ENCODE data around the gene UBE2K.
"Not testable (repeated sequence)": the region's sequence is repeated elsewhere in the genome, so short reads cannot be mapped to it uniquely, and the experiment has no call there.

The UBE2K gene

GRCh38 chr4:39689970-39690369 lies 8.0 kb upstream of the UBE2K start:
- no peak for DNase-seq (ENCODE audit: low read depth)

DNA sequence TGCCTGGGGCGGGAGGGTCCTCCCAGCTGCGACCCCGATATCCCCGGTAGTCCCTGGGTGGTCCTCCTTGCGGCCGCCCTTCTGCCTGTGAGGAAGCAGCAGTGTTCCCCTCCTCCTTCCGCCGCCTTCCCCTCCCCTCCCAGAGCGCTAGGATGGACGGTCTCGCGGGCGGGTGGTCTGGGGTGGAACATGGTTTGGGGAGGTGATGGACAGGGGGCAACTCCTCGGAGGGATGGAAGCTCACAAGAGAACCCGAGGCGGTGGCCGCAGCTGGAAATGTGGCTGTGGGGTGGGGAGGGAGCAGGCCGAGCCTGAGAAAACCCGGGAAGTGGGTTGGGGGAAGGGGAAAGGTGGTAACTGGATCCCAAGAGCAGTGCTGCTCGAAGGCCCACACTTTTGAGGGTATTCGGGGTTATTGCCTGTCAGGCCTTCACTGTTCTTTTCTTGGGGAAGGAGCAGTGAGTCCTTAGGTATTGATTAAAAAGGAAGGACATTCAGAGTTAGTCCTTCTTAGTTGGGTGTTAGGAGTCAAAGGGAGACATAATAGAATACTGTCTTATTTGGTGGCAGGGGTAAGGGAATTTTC lies 581 bp downstream of the UBE2K start:
- no peak for DNase-seq (ENCODE audit: low read depth)

DNA sequence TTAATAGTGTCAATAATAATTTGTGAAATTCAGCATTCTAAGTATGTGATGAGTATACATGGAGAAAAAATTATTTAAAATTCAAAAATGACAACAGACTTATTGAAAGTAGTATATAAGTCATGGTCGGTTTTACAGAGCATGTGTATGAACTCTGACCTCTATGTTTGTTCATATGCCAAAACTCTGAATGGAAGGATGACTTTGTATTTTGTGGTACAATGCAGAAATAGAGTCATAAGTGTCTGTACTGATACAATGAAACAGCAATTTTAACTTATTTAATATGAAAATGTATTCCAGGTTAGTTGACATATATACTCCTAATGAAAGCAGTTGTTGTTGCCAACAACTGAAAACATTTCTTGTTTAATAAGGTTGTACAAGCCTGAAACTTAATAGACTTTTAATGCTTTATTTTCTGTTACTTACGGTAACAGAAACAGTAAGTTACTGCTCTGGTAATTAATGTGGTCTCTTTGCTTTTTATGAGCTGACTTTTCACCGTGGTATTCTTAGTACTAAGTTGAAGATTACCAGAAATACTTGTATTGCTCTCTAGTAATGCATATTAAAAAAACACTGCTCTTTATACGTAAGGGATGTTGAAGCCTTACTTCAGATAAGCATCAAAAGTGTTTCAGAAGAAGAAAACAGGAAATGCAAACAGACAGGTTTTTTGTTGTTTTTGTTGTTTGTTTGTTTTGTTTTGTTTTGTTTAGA lies 1.9 kb downstream of the UBE2K start:
- no peak for DNase-seq (ENCODE audit: low read depth)

DNA sequence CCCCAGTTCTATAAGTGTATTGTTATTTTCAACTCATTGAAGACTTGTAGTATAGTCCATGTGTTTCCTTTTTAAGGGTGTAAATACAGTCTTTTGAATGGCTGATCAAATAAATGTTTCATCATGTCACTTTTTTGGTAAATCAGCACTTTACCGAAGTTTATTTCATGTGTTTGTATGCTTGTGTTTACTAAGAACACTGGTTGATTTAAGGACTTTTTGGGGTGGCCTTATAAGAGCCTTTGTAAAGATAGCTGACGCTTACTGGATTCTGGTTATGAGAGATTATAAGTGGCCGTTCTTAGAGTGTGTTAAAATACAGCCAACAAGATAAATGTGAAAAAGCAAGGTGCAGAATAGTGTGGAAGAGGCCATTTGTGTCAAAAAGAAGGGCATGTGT lies 2.6 kb downstream of the UBE2K start:
- no peak for DNase-seq (ENCODE audit: low read depth)

DNA sequence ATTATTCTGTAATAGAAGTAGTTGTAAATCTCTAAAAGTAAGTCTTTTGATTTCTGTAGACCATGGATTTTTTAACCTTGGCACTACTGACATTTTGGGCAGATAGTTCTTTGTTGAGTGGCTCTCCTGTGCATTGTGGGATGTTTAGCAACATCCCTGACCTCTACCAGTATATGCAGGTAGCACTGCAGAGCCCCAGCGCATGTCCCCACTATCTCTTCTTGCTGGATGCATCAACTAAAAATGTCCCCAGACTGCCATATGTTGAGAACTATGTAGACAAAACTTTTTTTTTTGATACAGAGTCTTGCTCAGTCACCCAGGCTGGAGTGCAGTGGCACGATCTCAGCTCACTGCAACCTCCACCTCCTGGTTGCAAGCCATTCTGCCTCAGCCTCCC lies 4.8 kb downstream of the UBE2K start:
- DNase-seq (ENCODE audit: low read depth) = no peak

- DNase-seq (ENCODE audit: low read depth) = not testable (repeated sequence)
Measured at GRCh38 chr4:39704789-39705188, 6.9 kb downstream of the UBE2K start.

DNA sequence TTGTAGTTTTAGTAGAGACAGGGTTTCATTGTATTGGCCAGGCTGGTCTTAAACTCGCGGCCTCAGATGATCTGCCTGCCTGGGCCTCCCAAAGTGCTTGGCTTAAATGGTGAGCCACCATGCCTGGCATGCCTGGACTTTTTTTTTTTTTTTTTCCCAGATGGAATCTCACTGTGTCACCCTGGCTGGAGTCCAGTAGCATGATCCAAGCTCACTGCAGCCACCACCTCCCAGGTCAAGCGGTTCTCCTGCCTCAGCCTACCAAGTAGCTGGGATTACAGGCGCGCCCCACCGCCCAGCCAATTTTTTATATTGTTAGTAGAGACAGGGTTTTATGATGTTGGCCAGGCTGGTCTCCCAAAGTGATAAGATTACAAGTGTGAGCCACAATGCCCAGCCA lies 8.4 kb downstream of the UBE2K start:
- no peak for DNase-seq (ENCODE audit: low read depth)

DNA sequence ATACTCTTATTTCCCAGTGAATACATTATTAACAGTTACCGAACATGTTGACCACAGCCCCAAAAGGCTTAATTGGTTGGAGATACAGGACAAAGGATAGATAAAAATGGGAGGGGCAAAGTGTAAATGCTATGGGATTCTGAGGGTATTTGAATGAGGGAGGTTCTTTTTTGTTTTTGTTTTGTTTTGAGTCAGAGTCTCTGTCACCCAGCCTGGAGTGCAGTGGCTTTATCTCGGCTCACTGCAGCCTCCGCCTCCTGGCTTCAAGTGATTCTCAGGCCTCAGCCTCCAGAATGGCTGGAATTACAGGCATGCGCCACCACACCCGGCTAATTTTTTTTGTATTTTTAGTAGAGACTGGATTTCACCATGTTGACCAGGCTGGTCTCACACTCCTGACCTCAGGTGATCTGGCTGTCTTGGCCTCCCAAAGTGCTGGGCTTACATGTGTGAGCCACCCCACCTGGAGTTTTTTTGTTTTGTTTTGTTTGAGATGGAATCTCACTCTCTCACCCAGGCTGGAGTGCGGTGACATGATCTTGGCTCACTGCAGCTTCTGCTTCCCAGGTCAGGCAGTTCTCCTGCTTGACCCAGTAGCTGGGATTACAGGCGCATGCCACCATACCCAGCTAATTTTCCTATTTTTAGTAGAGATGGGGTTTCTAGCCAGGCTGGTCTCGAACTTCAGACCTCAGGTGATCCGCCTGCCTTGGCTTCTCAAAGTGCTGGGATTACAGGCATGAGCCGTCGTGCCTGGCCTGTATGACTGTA lies 9.0 kb downstream of the UBE2K start:
- DNase-seq (ENCODE audit: low read depth) = no peak

GRCh38 chr4:39710098-39710896 lies 12.4 kb downstream of the UBE2K start:
- DNase-seq (ENCODE audit: low read depth) = no peak

DNA sequence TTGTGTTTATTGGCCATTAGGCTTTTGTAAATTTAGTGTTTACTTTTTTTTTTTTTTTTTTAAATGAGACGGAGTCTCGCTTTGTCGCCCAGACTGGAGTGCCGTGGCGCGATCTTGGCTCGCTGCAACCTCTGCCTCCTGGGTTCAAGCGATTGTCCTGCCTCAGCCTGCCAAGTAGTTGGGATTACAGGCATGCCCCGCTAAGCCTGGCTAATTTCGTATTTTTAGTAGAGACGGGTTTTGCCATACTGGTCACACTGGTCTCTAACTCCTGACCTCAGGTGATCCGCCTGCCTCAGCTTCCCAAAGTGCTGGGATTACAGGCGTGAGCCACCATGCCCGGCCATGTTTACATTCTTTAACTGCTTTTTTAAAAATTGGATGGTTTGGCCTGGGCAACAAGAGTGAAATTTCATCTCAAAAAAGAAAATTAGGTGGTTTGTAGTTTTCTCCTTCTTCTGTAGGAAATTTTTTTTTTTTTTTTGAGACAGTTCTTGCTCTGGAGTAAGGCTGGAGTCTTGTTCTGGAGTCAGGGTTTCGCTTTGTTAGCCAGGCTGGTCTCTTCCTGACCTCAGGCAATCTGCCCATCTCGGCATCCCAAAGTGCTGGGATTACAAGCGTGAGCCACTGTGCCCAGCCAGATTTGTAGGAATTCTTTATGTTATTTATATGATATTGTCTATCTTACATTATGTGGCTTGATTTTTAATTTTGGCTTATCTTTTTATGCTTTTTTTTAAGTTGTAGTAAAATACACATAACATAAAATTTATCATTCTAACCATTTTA lies 15.1 kb downstream of the UBE2K start:
- no peak for DNase-seq (ENCODE audit: low read depth)

GRCh38 chr4:39713691-39714090 lies 15.8 kb downstream of the UBE2K start:
- no peak for DNase-seq (ENCODE audit: low read depth)

DNA sequence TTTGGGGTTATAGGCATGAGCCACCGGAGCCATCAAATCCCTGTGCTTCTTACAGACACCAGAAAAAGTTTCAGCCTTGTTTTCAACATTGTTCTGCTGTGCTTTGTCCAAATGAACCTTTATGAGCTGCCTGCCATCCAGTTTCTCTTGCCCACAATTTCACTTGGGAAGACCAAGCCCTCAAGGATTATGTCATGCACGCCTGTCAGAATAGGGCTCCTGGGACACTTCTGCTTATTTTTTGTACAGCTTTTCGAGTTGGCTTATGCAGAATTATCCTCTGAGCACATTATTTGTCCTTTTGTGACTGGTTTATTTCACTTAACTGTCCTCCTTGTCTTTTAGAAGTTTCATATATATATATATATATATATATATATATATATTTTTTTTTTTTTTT lies 16.2 kb downstream of the UBE2K start:
- DNase-seq (ENCODE audit: low read depth) = no peak

DNA sequence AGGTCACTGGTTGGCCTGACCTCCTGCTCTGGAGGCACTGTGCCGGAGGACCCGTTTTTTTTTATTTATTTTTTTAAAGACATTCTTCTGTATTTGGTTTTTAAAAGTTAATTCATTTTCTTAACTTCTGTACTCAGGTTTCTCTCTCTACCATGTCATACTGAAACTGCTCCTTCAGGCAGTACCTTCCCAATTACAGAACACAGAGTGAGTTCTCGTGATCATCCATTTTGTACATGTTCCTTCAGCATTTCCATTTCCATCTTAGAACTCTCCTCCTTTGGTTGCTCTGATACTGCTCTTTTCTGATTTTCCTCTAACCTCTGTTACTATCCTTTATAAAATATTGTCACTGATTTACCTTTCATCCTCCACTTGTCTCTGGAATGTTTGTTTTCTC lies 17.9 kb downstream of the UBE2K start:
- DNase-seq (ENCODE audit: low read depth) = no peak

DNA sequence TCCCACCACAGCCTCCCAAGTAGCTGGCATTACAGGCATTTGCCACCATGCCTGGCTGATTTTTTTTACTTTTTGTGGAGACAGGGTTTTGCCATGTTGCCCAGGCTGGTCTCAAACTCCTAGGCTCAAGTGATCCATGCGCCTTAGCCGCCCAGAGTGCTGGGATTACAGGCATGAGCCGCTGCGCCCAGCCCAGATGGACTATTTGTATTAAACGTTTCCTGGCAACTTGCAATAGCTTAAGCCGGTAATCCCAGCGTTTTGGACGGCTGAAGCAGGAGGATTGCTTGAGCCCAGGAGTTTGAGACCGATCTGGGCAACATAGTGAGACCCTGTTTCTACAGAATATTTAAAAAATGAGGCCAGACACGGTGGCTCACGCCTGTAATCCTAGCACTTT lies 18.4 kb downstream of the UBE2K start:
- no peak for DNase-seq (ENCODE audit: low read depth)

DNA sequence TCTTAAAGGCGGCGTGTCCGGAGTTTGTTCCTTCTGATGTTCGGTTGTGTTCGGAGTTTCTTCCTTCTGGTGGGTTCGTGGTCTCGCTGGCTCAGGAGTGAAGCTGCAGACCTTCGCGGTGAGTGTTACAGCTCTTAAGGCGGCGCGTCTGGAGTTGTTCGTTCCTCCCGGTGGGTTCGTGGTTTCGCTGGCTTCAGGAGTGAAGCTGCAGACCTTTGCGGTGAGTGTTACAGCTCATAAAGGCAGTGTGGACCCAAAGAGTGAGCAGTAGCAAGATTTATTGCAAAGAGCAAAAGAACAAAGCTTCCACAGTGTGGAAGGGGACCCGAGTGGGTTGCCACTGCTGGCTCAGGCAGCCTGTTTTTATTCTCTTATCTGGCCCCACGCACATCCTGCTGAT lies 19.8 kb downstream of the UBE2K start:
- not testable (repeated sequence) for DNase-seq (ENCODE audit: low read depth)

DNA sequence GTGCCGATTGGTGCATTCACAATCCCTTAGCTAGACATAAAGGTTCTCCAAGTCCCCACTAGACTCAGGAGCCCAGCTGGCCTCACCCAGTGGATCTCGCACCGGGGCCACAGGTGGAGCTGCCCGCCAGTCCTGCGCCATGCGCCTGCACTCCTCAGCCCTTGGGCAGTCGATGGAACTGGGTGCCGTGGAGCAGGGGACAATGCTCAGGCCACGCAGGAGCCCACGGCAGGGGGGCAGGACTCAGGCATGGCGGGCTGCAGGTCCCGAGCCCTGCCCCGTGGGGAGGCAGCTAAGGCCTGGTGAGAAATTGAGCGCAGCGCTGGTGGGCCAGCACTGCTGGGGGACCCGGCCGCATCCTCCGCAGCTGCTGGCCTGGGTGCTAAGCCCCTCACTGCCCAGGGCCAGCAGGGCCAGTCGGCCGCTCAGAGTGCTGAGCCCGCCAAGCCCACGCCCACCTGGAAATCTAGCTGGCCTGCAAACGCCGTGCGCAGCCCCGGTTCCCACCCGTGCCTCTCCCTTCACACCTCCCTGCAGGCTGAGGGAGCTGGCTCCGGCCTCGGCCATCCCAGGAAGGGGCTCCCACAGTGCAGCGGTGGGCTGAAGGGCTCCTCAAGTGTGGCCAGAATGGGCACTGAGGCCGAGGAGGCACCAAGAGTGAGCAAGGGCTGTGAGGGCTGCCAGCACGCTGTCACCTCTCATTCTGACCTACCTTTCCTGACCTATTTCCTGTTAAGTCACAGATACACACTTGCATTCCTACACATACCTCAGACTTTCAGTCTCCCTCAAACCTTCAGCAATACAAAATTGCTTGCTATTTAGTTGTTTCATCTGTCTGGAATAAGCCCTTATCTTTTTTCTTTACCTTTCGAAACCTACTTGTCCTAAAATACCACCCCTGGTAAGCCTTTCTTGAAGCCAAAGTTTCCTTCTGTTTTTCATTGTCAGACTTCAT lies 20.7 kb downstream of the UBE2K start:
- no peak for DNase-seq (ENCODE audit: low read depth)

GRCh38 chr4:39719804-39720580 lies 22.1 kb downstream of the UBE2K start:
- no peak for DNase-seq (ENCODE audit: low read depth)

DNA sequence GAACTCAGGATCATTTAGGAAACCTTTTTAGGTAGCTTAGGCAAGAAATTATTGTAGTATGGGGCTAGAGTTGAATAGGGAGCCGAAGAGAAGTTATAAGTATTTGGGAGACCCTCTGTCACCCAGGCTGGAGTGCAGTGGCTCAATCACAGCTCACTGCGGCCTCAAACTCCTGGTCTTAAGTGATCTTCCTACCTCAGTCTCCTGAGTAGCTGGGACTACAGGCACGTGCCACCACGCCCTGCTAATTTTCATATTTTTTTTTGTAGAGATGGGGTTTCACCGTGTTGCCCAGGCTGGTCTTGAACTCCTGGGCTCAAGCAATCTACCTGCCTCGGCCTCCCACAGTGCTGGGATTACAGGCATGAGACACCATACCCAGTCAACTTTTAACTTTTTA lies 23.3 kb downstream of the UBE2K start:
- not testable (repeated sequence) for DNase-seq (ENCODE audit: low read depth)

GRCh38 chr4:39721788-39722187 lies 23.9 kb downstream of the UBE2K start:
- DNase-seq (ENCODE audit: low read depth) = no peak

GRCh38 chr4:39729557-39729956 lies 31.6 kb downstream of the UBE2K start:
- no peak for DNase-seq (ENCODE audit: low read depth)

Data from non-pigmented ciliary epithelial cell (primary cell).